ENCODE results near the gene CEP72.

CEP72 gene

GRCh38 chr5:622359-622758 is 10.2 kb downstream of the CEP72 start:
- H3K4me3 ChIP-seq (replicated peaks in 1 of 2; ENCODE audit: low read depth in 2 of 2, low read length in 2 of 2), result no peak overlapping the region
- DNase-seq (ENCODE audit: low read depth in 2 of 2), result no peak
- no peak for TF ChIP-seq CTCF (IDR thresholded peaks at IDR 0.05; ENCODE audit: low read depth, low read length)

GRCh38 chr5:622946-623522 is 10.9 kb downstream of the CEP72 start:
- DNase-seq (ENCODE audit: low read depth in 2 of 2), result no peak
- TF ChIP-seq CTCF (IDR thresholded peaks at IDR 0.05; ENCODE audit: low read depth, low read length), result no peak
- no peak overlapping the region for H3K4me3 ChIP-seq (replicated peaks in 1 of 2; ENCODE audit: low read depth in 2 of 2, low read length in 2 of 2)

- no peak overlapping the region for H3K4me3 ChIP-seq (replicated peaks in 1 of 2; ENCODE audit: low read depth in 2 of 2, low read length in 2 of 2)
- no peak for TF ChIP-seq CTCF (IDR thresholded peaks at IDR 0.05; ENCODE audit: low read depth, low read length)
- DNase-seq (ENCODE audit: low read depth in 2 of 2), result no peak
These were observed 11.4 kb downstream of the CEP72 start for GRCh38 chr5:623531-623930.

GRCh38 chr5:624118-624950 is 12.2 kb downstream of the CEP72 start:
- DNase-seq (ENCODE audit: low read depth in 2 of 2), result no peak
- TF ChIP-seq CTCF (IDR thresholded peaks at IDR 0.05; ENCODE audit: low read depth, low read length), result no peak
- no peak overlapping the region for H3K4me3 ChIP-seq (replicated peaks in 1 of 2; ENCODE audit: low read depth in 2 of 2, low read length in 2 of 2)

- no peak overlapping the region for H3K4me3 ChIP-seq (replicated peaks in 1 of 2; ENCODE audit: low read depth in 2 of 2, low read length in 2 of 2)
- no peak for DNase-seq (ENCODE audit: low read depth in 2 of 2)
- no peak for TF ChIP-seq CTCF (IDR thresholded peaks at IDR 0.05; ENCODE audit: low read depth, low read length)
These were observed 12.8 kb downstream of the CEP72 start for GRCh38 chr5:624951-625230.

- DNase-seq (ENCODE audit: low read depth in 2 of 2), result no peak
- TF ChIP-seq CTCF (IDR thresholded peaks at IDR 0.05; ENCODE audit: low read depth, low read length), result no peak
- no peak overlapping the region for H3K4me3 ChIP-seq (replicated peaks in 1 of 2; ENCODE audit: low read depth in 2 of 2, low read length in 2 of 2)
These were observed 13.4 kb downstream of the CEP72 start for GRCh38 chr5:625516-625915.

All from cardiac fibroblast (primary cell).